Measurements from ENCODE around the gene SMURF1. TPM values are rescaled to one million over a fixed set of nuclear protein-coding genes. Genes with fewer than 3 reads are reported as not detected.

SMURF1 gene
- total RNA-seq, 4 donors from 2014 or later = 26.9 to 74.9 (median 30.2) TPM

DNA sequence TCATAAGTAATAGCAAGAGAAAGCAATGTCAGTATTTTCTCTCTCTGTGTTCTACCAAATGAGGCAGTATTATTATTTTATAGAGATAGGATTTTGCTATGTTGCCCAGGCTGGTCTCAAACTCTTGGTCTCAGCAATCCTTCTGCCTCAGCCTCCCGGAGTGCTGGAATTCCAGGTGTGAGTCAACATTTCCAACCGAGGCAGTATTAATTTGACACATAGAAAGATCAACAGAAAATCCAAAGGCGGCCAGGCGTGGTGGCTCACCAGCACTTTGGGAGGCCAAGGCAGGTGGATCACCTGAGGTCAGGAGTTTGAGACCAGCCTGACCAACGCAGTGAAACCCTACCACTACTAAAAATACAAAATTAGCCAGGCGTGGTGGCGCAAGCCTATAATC is 71.8 kb downstream of the SMURF1 start:
- no peak overlapping the region for H3K4me3 ChIP-seq
- H3K27ac ChIP-seq = no peak overlapping the region
- H3K27me3 ChIP-seq = no peaks in the 10 kb centered on the region
- no peaks in the 10 kb centered on the region for H3K9me3 ChIP-seq
- no peak for DNase-seq (ENCODE audit: low spot score in 2 of 2)
- H3K36me3 ChIP-seq = no peaks in the 10 kb centered on the region
- peaks cover 21% of the 10 kb centered on the region for H3K4me1 ChIP-seq
- no peak for TF ChIP-seq EP300 (IDR thresholded peaks at IDR 0.05)
- TF ChIP-seq POLR2AphosphoS5 (IDR thresholded peaks at IDR 0.05) = no peak
- TF ChIP-seq, protein P1, sequence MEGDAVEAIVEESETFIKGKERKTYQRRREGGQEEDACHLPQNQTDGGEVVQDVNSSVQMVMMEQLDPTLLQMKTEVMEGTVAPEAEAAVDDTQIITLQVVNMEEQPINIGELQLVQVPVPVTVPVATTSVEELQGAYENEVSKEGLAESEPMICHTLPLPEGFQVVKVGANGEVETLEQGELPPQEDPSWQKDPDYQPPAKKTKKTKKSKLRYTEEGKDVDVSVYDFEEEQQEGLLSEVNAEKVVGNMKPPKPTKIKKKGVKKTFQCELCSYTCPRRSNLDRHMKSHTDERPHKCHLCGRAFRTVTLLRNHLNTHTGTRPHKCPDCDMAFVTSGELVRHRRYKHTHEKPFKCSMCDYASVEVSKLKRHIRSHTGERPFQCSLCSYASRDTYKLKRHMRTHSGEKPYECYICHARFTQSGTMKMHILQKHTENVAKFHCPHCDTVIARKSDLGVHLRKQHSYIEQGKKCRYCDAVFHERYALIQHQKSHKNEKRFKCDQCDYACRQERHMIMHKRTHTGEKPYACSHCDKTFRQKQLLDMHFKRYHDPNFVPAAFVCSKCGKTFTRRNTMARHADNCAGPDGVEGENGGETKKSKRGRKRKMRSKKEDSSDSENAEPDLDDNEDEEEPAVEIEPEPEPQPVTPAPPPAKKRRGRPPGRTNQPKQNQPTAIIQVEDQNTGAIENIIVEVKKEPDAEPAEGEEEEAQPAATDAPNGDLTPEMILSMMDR (IDR thresholded peaks at IDR 0.05) = no peak
- TF ChIP-seq POLR2A (IDR thresholded peaks at IDR 0.05) = no peak
- WGBS = 96% methylated on average over 7 of the region's 7 CpGs

DNA sequence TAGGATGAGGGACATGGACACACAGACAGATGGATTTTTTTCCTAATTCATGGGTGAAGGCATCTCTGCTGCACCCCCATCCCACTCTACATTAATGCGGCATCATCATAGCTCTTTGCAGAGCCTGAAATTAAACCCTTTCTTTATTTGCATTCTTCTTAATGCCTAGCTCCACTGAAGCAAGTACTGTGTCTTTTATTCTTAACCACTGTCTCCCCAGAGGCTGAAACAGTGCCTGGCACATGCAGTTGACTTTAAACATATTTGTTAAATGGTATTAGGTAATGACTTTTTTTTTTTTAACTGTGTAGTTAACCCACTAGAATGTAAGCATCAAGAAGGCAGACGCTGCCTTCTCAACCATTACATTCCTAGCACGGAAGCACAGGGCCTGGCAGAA is 73.5 kb downstream of the SMURF1 start:
- TF ChIP-seq, protein P1 (IDR thresholded peaks at IDR 0.05) = no peak
- TF ChIP-seq EP300 (IDR thresholded peaks at IDR 0.05) = no peak
- no peak for TF ChIP-seq POLR2AphosphoS5 (IDR thresholded peaks at IDR 0.05)
- no peak for TF ChIP-seq POLR2A (IDR thresholded peaks at IDR 0.05)
- Histone ChIP-seq H3K4me1 (peaks cover 22% of the 10 kb centered on the region), H3K27me3 (no peaks in the 10 kb centered on the region), H3K4me3 (no peak overlapping the region), H3K9me3 (no peaks in the 10 kb centered on the region), H3K36me3 (no peaks in the 10 kb centered on the region), H3K27ac (no peak overlapping the region)
- WGBS = 94% methylated on average over 3 of the region's 3 CpGs
- no peak for DNase-seq (ENCODE audit: low spot score in 2 of 2)

DNA sequence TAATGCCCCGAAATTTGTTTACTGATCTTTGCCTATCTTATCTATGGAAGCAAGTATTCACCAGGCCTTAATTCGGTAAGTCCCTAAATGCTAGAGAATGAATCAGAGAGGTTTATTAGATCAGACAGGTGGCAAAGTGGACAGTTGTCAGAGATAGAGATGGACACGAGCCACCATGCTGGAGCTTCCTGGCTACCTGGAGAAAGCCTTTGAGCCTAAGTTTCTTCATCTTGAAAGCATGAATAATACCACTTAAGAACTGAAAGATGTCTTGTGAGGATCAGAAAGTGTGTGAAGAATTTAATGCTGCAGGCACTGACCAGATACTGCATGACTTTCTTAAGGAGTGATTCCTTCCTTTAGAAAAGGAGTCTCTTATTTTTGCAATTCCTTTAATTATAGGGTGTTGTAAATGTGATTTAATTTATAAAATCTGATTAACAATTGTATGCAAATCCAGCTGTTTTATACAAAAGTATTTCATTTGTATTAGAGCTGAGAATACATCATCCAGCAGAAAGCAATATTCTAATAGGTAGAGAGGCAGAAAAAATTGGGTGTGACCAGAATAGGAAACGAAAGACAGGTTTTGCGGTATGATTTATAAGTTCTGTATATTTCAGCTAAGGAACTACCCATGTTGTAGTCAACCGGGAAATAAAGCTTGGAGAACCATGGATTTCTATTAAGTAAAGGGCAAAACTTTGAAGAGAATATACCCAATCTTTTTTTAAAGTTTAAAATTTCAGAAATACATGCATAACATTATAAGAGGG is 82.7 kb downstream of the SMURF1 start:
- peaks cover 17% of the 10 kb centered on the region for H3K36me3 ChIP-seq
- H3K27ac ChIP-seq = no peak overlapping the region
- DNase-seq (ENCODE audit: low spot score in 2 of 2) = no peak
- no peaks in the 10 kb centered on the region for H3K4me1 ChIP-seq
- WGBS = 55% methylated on average over 6 of the region's 6 CpGs
- H3K4me3 ChIP-seq = no peak overlapping the region
- H3K9me3 ChIP-seq = no peaks in the 10 kb centered on the region
- no peak for TF ChIP-seq POLR2A (IDR thresholded peaks at IDR 0.05)
- TF ChIP-seq, protein P1 (IDR thresholded peaks at IDR 0.05) = no peak
- TF ChIP-seq EP300 (IDR thresholded peaks at IDR 0.05) = no peak
- TF ChIP-seq POLR2AphosphoS5 (IDR thresholded peaks at IDR 0.05) = no peak
- no peaks in the 10 kb centered on the region for H3K27me3 ChIP-seq

DNA sequence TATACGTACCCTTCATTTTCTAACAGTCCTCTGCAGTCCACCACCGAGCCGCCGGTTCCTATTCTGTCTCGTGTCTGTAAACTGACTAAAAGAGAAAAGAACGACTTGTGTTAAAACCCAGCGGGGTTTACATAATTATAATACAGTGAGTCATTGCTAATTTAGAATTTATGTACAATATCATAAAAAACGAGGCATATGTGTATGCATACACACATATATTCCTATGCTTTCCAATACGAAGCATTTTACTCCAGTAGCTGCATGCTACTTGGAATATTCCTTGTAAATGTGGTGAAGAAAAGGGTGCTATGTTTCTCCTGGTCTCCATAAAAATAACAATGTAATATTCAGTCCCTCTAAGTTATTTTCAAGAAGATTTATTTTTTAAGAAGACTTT is 89.1 kb downstream of the SMURF1 start:
- H3K9me3 ChIP-seq = no peaks in the 10 kb centered on the region
- no peaks in the 10 kb centered on the region for H3K4me1 ChIP-seq
- TF ChIP-seq POLR2A (IDR thresholded peaks at IDR 0.05) (no peak), POLR2AphosphoS5 (IDR thresholded peaks at IDR 0.05) (no peak)
- TF ChIP-seq, protein P1 (IDR thresholded peaks at IDR 0.05) = no peak
- H3K27ac ChIP-seq = no peak overlapping the region
- WGBS = 92% methylated on average over 9 of the region's 9 CpGs
- no peak for DNase-seq (ENCODE audit: low spot score in 2 of 2)
- H3K36me3 ChIP-seq = peaks cover 81% of the 10 kb centered on the region
- no peaks in the 10 kb centered on the region for H3K27me3 ChIP-seq
- H3K4me3 ChIP-seq = no peak overlapping the region

DNA sequence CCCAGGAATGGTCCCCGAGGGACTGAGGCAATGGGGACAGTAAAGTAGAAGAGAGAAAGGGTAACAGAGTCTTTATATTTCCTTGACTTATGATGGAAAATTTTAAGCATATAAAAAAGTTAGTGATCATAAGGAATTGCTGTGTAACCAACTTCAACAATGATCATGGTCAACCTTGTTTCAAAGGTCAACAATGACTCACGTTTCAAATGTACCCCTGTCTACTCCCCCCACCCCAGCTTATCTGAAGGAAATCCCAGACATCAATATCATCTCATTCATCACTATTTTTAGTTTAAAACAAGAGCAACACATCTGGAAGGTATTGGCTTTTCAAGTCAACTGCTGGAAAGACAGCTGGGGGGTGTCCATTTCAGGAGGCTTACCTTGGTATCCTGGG is 92.9 kb downstream of the SMURF1 start:
- no peak for DNase-seq (ENCODE audit: low spot score in 2 of 2)
- WGBS = 68% methylated on average over 2 of the region's 2 CpGs
- Histone ChIP-seq H3K27me3 (no peaks in the 10 kb centered on the region), H3K36me3 (peaks cover 99% of the 10 kb centered on the region), H3K27ac (no peak overlapping the region), H3K4me3 (no peak overlapping the region), H3K9me3 (no peaks in the 10 kb centered on the region), H3K4me1 (no peaks in the 10 kb centered on the region)
- no peak for TF ChIP-seq POLR2A (IDR thresholded peaks at IDR 0.05)
- TF ChIP-seq, protein P1 (IDR thresholded peaks at IDR 0.05) = no peak
- no peak for TF ChIP-seq EP300 (IDR thresholded peaks at IDR 0.05)
- no peak for TF ChIP-seq POLR2AphosphoS5 (IDR thresholded peaks at IDR 0.05)

Data from suprapubic skin (tissue), 4 donors.